Kidney (tissue), 14 donors: Measurements from ENCODE around the gene IRF1. TPM values are rescaled to one million over a fixed set of nuclear protein-coding genes. Genes with fewer than 3 reads are reported as not detected.
"Not testable (repeated sequence)": the region's sequence is repeated elsewhere in the genome, so short reads cannot be mapped to it uniquely, and the experiment has no call there.

ENCODE experiments used
- DNase-seq, 5 donors: peaks; one replicate each; pipeline ENCODE4 v3.0.0-alpha.2; 2013 to 2020
- FAIRE-seq: peaks from 2 replicates; lab custom pipeline; 2012; peaks lifted over from hg19 to GRCh38; lab: Jason Lieb, UNC
- H3K27ac ChIP-seq, 2 donors: one replicate each; pipeline ENCODE4 v1.7.0; 2013; ENCODE audit warnings: low read depth in 2 of 2, low read length in 2 of 2, inconsistent platforms in 1 of 2
- H3K27me3 ChIP-seq: one replicate; pipeline ENCODE4 v1.7.1; 2013; ENCODE audit warnings: low read length, inconsistent platforms; ENCODE audit not compliant: control insufficient read depth, insufficient read depth
- H3K36me3 ChIP-seq, 3 donors: one replicate each; pipeline versions ENCODE4 v1.7.0 to v1.7.1; 2013; ENCODE audit warnings: low read length in 3 of 3, control low read depth in 1 of 3, inconsistent platforms in 1 of 3; ENCODE audit not compliant: insufficient read depth in 3 of 3, control insufficient read depth in 2 of 3
- H3K4me1 ChIP-seq, 3 donors: one replicate each; pipeline versions ENCODE4 v1.7.0 to v1.7.1; 2013; ENCODE audit warnings: low read length in 3 of 3, inconsistent platforms in 1 of 3, low read depth in 1 of 3; ENCODE audit not compliant: control insufficient read depth in 2 of 3, insufficient read depth in 2 of 3
- H3K4me3 ChIP-seq, 3 donors: one replicate each; pipeline versions ENCODE4 v1.7.0 to v1.8.1; 2013; ENCODE audit warnings: low read length in 3 of 3, control low read depth in 1 of 3, inconsistent platforms in 1 of 3
- H3K9ac ChIP-seq, 3 donors: one replicate each; pipeline versions ENCODE4 v1.7.0 to v1.7.1; 2013; ENCODE audit warnings: low read length in 3 of 3, control low read depth in 1 of 3, inconsistent platforms in 1 of 3
- H3K9me3 ChIP-seq, 3 donors: one replicate each; pipeline versions ENCODE4 v1.7.0 to v1.7.1; 2013; ENCODE audit warnings: low read length in 3 of 3, control low read depth in 1 of 3, inconsistent platforms in 1 of 3; ENCODE audit not compliant: control insufficient read depth in 2 of 3, insufficient read depth in 1 of 3
- CTCF ChIP-seq: IDR thresholded peaks from 3 replicates; pipeline ENCODE4 v1.5.1; 2012; ENCODE audit warnings: mild to moderate bottlenecking, moderate library complexity, borderline replicate concordance; ENCODE audit not compliant: insufficient read depth; ENCODE audit errors: extremely low read depth
- intact Hi-C: fragments of 100-400 bp; cut with DNase I; formaldehyde crosslinking; loops from one replicate; pipeline ENCODE4 v1.11.1; 2022
- polyA plus RNA-seq: library from polyadenylated mRNA; stranded (reverse); fragments of 350-450 nt; fragmentation: Illumina TruSeq; extraction: RNeasy Lipid Tissue Mini Kit (QIAGEN cat#74804); gene quantifications from one replicate; pipeline ENCODE4 v1.2.3, GENCODE V29; 2014; ENCODE audit warnings: low read depth, low replicate concordance; ENCODE audit not compliant: insufficient read depth
- total RNA-seq: library from RNA; stranded (reverse); fragmentation: NEBNext Ultra II Directional; extraction: Animal tissue kit (Norgen Biotek cat#: 25700); gene quantifications from one replicate; pipeline ENCODE4 v1.2.1, GENCODE V29; 2021
- donor health status: control.
- donor health status: control.
- donor health status: control.
- donor health status: control.
- donor health status: control.
- donor health status: DM: yes; HTN: yes; CAD: no.
- donor health status: Normal renal cell carcinoma (clear cell type).

Gene IRF1
- total and polyA plus RNA-seq, 2 donors from 2014 or later = 20.5 to 55.6 TPM

- H3K4me1 ChIP-seq = peaks cover 0 to 45% (median 10%) of the 10 kb centered on the region in 3 donors
- DNase-seq (peak in 2 of 5 donors; percentile 6 to 12), FAIRE-seq (no peak)
- H3K9me3 ChIP-seq = no peaks in the 10 kb centered on the region
- peaks cover 0 to 46% (median 42%) of the 10 kb centered on the region in 3 donors for H3K36me3 ChIP-seq
- H3K4me3 ChIP-seq = peak overlapping the region in 1 of 3 donors; percentile 67
- no peak overlapping the region for H3K27ac ChIP-seq
- H3K9ac ChIP-seq = peak overlapping the region in 1 of 3 donors; percentile 23
- no peak for TF ChIP-seq CTCF
- H3K27me3 ChIP-seq = no peaks in the 10 kb centered on the region
- intact Hi-C loops = loop anchor here (10.0 kb wide), 1 partner anchor 62 kb away; no protein-coding TSS in a partner anchor
Observed at GRCh38 chr5:132487095-132487428, 3.5 kb downstream of the IRF1 start.

- Histone ChIP-seq H3K9me3 (no peaks in the 10 kb centered on the region), H3K4me1 (peaks cover 0 to 40% (median 10%) of the 10 kb centered on the region in 3 donors), H3K9ac (no peak overlapping the region), H3K27me3 (no peaks in the 10 kb centered on the region), H3K27ac (no peak overlapping the region), H3K4me3 (no peak overlapping the region), H3K36me3 (peaks cover 0 to 46% (median 42%) of the 10 kb centered on the region in 3 donors)
- peak in 2 of 5 donors; percentile 28 to 32 for DNase-seq
- TF ChIP-seq CTCF = no peak
- intact Hi-C loops = loop anchor here (10.0 kb wide), 1 partner anchor 62 kb away; no protein-coding TSS in a partner anchor
- no peak for FAIRE-seq
Observed at GRCh38 chr5:132486318-132487094, 4.1 kb downstream of the IRF1 start.

GRCh38 chr5:132485641-132486317 is 4.8 kb downstream of the IRF1 start:
- Histone ChIP-seq H3K27me3 (no peaks in the 10 kb centered on the region), H3K4me3 (no peak overlapping the region), H3K9me3 (no peaks in the 10 kb centered on the region), H3K9ac (no peak overlapping the region), H3K36me3 (peaks cover 0 to 46% (median 42%) of the 10 kb centered on the region in 3 donors), H3K27ac (no peak overlapping the region), H3K4me1 (peaks cover 0 to 36% (median 5%) of the 10 kb centered on the region in 3 donors)
- no peak for FAIRE-seq
- intact Hi-C loops = loop anchor here (10.0 kb wide), 1 partner anchor 61 kb away; no protein-coding TSS in a partner anchor
- no peak for TF ChIP-seq CTCF
- DNase-seq = peak in 1 of 5 donors; percentile 9

GRCh38 chr5:132484876-132485640 is 5.5 kb downstream of the IRF1 start:
- peak in 1 of 5 donors; percentile 11 for DNase-seq
- intact Hi-C loops = loop anchor here (10.0 kb wide), 1 partner anchor 60 kb away; no protein-coding TSS in a partner anchor
- not testable (repeated sequence) for H3K9ac ChIP-seq, H3K27ac ChIP-seq, H3K27me3 ChIP-seq, H3K9me3 ChIP-seq, H3K4me3 ChIP-seq, FAIRE-seq
- peaks cover 0 to 46% (median 42%) of the 10 kb centered on the region in 3 donors for H3K36me3 ChIP-seq
- peaks cover 0 to 36% (median 5%) of the 10 kb centered on the region in 3 donors for H3K4me1 ChIP-seq
